H4 (cell line): ENCODE measurements around the gene FUBP3. TPM values are rescaled to one million over a fixed set of nuclear protein-coding genes. Genes with fewer than 3 reads are reported as not detected.
"Not testable (repeated sequence)": the region's sequence is repeated elsewhere in the genome, so short reads cannot be mapped to it uniquely, and the experiment has no call there.

Source experiments
- DNase-seq: peaks from one replicate; pipeline ENCODE4 v3.0.0-alpha.2; 2015; ENCODE audit warnings: low spot score
- total RNA-seq: library from RNA; depleted of rRNA; stranded (reverse); fragments of >200 nt; shearing (Covaris generic); gene quantifications from 2 replicates; pipeline ENCODE4 v1.2.3, GENCODE V29; 2014

The FUBP3 gene
- total RNA-seq, 1 experiment from 2014 or later, result 36.0 TPM

DNA sequence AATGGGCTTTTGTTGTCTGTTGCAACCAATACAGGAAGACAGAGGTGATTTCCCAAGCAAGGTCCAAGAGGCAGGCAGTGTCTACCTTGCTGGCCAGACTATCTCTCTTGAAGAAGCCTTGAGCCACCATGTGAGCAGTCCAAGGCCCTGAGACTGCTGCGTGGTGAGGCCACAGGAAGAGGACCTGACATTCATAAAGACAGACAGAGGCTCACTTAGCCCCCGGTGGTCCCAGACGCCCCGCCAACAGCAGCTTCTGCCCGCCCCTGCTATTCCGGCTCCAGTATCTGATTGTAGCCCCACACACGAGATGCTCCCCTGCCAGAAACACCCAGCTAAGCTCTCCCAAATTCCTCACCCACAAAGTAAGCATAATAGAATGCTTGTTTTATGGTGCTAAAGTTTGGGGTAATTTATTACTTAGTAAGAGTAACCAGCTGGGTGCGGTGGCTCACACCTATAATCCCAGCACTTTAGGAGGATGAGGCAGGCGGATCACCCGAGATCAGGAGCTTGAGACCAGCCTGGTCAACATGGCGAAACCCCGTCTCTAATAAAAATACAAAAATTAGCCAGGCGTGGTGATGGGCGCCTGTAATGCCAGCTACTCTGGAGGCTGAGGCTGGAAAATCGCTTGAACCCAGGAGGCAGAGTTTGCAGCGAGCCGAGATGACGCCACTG, 22.8 kb upstream of the FUBP3 start:
- DNase-seq, result no peak

GRCh38 chr9:130557077-130557468, 22.3 kb upstream of the FUBP3 start:
- no peak for DNase-seq

DNA sequence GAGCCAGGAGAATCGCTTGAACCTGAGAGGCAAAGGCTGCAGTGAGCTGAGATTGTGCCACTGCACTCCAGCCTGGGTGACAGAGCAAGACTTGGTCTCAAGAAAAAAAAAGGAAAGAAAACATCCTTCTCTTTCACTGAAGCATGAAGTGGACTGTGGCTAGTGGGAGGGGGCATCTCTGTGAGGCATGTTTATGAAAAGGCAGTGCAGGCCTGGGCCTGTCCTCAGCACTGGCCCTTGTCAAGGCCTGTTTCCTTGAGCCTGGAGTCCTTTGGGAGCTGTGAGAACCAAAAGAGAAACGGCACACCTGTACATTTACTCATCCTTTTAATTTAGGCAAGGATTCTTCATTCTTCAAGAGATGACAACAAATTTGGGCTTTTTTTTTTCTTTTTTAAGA, 18.3 kb upstream of the FUBP3 start:
- DNase-seq, result no peak

GRCh38 chr9:130562525-130562924, 16.9 kb upstream of the FUBP3 start:
- not testable (repeated sequence) for DNase-seq

DNA sequence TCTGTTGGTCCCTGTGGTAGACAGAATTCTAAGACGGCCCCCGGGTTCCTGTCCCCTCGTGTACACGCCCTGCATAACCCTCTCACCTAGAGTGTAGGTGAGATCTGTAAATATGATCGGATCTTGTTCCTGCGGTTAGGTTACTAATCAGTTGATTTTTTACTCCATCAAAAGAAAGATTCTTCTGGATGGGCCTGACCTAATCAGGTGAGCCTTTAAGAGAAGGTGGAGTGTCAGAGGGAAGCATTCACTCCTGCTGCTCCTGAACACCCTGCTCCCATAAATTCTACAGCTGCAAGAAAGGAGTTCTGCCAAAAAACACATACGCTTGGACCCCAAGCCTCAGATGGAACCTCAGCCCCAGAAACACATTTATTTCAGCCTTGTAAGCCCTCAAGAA, 15.6 kb upstream of the FUBP3 start:
- DNase-seq, result no peak

- no peak for DNase-seq
These were observed 13.6 kb upstream of the FUBP3 start for GRCh38 chr9:130565792-130566191.

DNA sequence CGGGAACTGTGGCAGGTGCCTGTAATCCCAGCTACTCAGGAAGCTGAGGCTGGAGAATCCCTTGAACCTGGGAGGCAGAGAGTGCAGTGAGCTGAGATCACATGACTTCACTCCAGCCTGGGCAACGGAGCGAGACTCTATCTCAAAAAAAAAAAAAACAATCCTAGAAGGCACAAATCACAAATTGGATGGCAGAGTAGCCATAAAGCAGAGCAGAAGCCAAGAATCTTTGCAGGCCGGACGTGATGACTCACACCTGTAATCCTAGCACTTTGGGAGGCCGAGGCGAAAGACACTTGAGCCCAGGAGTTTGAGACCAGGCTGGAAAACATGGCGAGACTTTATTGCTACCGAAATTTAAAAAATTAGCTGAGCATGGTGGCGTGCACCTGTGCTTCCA, 9.2 kb upstream of the FUBP3 start:
- DNase-seq, result peak; percentile 72

GRCh38 chr9:130575514-130575913, 3.9 kb upstream of the FUBP3 start:
- DNase-seq, result no peak

DNA sequence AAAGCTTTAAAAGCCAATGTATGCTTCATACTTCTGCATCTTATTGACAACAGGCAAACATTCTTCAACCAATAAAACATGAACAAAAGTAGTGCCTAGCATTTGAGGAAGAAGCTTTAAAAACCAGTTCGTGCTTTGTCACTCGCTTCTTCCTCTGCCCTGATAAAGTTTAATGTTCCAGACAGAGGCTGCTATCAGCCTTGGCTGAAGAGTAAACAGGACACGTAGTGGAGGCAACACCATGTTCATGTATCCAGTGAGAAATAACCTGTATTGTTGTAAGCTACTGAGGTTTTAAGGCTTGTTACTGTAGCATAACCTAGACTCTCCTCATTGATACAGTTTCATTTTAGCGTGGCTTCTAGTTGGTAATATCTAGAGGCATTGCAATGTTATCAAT, 3.2 kb upstream of the FUBP3 start:
- no peak for DNase-seq

GRCh38 chr9:130579738-130580463, 524 bp downstream of the FUBP3 start:
- DNase-seq, result no peak

DNA sequence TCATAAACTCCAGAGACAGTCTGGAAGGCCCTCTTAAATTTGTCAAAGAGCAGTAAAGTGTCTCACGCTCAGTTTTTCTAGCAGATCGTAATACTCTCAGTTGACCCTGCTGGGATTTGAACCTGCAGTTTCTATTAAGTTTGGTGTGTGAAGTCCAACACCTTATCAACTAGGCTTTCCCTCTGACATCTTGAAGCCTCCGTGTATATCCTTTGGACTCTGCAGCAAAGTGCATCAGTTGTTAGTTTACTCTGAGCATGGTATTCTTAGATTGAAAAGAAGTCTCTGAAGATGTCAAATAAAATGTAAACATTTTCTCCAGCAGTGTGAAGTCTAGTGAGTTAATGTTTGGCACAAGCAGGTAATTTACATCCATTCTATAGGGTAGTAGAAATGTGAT, 2.4 kb downstream of the FUBP3 start:
- DNase-seq, result no peak

- no peak for DNase-seq
These were observed 3.9 kb downstream of the FUBP3 start for GRCh38 chr9:130583271-130583670.

GRCh38 chr9:130587921-130588320, 8.5 kb downstream of the FUBP3 start:
- DNase-seq, result no peak

DNA sequence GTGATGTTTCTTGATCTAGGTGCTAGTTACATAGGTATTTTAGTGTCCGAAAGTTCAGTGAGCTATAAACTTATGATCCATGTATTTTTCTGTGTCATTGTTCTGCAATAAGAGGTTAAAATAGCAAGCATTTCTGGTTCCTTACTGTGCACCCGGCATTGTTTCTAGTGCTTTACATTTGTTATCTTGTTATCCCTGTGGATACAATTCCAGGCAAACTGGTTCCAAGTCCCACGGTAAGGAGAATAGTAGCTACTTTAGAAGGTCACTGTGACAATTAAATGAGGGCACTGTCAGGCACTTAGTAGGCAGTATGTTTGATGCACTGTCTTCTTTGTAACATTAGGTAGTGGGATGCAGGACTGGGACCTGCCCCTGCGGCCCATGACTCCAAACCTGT, 9.0 kb downstream of the FUBP3 start:
- no peak for DNase-seq

DNA sequence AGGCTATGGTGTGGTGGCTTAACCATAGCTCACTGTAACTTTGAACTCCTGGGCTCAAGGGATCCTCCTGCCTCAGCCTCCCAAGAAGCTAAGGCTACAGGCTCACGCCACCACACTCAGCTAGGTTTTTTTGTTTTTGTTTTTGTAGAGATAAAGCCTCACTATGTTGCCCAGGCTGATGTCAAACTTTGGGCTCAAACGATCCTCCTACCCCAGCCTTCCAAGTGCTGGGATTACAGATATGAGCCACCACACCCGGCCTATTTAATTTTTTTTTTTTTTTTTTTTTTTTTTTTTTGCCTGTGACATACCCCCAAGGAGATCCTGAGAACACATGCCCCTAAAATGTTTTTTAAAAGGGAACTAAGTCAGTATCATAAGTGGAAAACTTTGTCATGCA, 10.4 kb downstream of the FUBP3 start:
- no peak for DNase-seq

DNA sequence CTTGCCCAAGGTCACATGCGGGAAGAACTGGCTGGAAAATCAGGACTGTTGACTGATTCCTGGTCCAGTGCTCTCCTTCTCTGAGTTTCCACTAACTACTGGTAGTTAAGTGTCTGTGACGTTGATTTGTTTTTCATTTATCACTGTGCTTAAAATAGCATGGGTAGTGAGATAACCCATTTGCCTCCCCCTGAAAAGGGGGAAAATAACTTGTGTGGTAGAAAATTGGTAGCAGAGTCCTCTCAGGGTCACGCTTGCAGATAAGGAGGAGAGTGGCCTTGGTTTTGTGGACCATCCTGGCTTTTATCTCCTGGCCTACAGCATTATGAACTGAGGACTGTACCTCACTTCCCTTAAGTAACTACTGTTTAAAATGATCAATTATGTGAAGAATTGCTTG, 10.9 kb downstream of the FUBP3 start:
- no peak for DNase-seq

- DNase-seq, result no peak
These were observed 13.6 kb downstream of the FUBP3 start for GRCh38 chr9:130593020-130593419.

GRCh38 chr9:130597228-130597627, 17.9 kb downstream of the FUBP3 start:
- no peak for DNase-seq

DNA sequence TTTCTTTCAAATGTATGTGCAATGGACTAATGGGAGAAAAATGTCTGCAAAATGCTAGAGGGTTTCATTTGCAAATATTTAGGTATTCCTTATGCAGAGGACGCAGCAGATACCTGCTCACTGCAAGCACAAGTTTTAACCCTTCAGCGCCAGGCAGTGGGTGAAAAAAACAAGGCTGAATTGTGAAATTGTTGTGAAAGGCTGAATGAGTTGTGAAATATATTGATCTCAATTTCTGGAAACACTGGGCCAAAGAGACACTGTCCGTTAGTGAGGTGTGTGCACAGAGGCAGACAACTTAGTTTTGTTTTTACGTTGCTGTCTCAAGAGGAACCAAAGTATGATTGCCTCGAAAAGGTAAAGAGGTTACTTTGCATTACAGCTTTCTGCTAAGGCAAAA, 18.8 kb downstream of the FUBP3 start:
- no peak for DNase-seq

DNA sequence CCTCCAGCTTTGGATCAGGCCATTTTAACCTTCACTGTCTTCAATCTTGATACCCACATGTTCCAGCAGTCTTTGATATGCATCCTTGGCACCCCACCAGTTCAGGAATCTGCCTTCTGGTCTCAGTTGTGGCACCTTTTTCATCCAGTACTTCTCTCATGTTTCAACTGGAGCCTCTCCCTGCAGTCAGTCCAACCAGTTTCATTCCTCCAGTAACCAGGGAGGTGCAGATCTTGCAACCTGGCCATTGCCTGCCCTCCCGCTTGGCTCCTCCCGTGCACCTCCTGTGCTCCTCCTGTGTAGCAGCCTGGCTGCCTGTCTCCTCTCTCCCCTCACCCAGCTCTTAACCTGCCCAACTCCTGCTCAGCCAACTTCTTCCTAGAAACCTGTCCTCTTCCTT, 20.2 kb downstream of the FUBP3 start:
- DNase-seq, result no peak

DNA sequence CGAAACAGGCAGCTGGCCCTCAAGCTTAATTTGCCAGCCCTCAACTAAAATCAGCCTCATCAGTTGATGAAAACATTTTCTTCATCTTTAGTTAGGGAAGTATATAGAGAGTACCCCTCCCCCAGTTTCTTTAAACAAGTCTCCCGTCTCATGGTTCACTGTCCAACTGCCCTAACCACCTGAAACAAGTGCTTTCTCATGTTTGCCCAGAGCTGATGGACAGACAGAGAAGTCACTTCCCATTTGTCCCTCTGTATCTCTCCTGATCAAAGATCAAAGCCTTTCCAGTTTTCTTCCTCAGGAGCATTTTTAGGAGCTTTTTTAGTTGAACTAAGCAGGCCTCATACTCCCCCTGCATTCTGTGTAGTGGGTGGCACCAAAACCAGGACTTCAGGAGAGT, 21.7 kb downstream of the FUBP3 start:
- no peak for DNase-seq

DNA sequence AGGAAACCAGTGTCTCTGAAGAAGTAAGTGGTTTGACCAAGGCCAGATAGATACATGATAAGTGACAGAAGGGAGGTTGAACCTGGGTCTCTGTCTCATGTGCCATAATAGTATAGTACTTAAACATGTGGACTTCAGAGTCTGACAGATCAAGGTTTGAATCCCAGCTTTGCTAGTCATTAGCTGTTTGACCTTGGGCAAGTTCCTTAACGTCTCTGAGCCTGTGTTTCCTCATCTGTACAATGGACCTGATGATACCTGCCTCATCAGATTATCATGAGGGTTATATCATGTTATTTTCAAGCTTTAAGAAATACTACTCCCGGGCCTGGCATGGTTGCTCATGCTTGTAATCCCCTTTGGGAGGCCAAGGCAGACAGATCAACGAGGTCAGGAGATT, 24.9 kb downstream of the FUBP3 start:
- no peak for DNase-seq

- DNase-seq, result no peak
These were observed 27.7 kb downstream of the FUBP3 start for GRCh38 chr9:130606887-130607600.
